Activated CD8-positive, alpha-beta memory T cell treated with anti-CD3 and anti-CD28 coated beads, Interleukin-2, amount 50 U/mL, for 48 hours (primary cell): ENCODE results near the gene GSTA4.
A peak's percentile ranks its signal among the peaks of the same experiment; 100 is the strongest.

Experiments used
- DNase-seq: peaks from one replicate; pipeline ENCODE4 v3.0.0-alpha.2; 2020

The GSTA4 gene, protein sequence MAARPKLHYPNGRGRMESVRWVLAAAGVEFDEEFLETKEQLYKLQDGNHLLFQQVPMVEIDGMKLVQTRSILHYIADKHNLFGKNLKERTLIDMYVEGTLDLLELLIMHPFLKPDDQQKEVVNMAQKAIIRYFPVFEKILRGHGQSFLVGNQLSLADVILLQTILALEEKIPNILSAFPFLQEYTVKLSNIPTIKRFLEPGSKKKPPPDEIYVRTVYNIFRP

DNA sequence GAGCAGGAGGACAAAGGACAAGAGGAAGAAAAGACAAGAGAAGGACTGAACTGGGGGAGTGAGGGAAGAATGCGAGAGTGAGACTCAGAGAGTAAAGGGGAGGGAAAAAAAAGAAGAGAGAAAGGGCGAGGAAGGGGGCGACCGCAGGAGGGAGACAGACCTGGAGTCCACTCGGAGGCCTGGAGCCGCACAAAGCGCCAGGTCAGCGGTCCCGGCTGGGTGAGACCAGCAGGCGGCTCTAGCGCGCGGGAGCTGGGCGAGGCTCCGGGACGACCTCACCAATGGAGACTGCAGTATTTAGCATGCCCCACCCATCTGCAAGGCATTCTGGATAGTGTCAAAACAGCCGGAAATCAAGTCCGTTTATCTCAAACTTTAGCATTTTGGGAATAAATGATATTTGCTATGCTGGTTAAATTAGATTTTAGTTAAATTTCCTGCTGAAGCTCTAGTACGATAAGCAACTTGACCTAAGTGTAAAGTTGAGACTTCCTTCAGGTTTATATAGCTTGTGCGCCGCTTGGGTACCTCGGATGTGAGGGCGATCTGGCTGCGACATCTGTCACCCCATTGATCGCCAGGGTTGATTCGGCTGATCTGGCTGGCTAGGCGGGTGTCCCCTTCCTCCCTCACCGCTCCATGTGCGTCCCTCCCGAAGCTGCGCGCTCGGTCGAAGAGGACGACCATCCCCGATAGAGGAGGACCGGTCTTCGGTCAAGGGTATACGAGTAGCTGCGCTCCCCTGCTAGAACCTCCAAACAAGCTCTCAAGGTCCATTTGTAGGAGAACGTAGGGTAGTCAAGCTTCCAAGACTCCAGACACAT is at the start of gene GSTA4:
TSS of gene GSTA4 (minus strand) at position 196 of the 824 bp plus-strand sequence. CDS start 1,041 bp downstream, outside the sequence.
- DNase-seq, result peak; percentile 91

DNA sequence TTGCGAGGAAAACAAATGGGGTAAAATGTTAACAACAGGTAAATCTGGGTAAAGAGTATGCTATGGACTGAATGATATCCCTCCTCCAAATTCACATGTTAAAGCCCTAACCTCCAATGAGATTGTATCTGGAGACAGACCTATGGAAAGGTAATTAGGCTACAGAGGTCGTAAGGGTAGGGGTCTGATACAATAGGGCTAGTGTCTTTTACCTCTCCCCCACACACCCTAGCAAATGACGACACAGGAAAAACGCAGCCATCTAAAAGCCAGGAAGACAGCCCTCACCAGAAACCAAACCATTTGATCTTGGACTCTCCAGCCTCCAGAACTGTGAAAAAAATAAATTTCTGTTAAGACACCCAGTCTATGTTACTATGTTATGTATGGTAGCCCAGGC is 49.5 kb upstream of the GSTA4 start:
- no peak for DNase-seq

DNA sequence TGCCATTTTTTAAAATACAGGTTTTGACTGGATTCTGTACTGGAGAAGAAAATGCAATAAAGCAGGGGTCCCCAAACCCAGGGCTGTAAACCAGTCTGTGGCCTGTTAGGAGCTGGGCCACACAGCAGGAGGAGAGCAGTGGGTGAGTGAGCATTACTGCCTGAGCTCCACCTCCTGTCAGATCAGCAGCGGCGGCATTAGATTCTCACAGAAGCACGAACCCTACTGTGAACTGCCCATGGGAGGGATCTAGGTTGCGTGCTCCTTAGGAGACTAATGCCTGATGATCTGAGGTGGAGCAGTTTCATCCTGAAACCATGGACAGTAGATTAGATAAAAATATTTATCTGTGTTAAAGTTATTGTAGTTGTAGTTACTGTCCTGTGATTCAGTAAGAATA is 49.0 kb upstream of the GSTA4 start:
- DNase-seq, result no peak

DNA sequence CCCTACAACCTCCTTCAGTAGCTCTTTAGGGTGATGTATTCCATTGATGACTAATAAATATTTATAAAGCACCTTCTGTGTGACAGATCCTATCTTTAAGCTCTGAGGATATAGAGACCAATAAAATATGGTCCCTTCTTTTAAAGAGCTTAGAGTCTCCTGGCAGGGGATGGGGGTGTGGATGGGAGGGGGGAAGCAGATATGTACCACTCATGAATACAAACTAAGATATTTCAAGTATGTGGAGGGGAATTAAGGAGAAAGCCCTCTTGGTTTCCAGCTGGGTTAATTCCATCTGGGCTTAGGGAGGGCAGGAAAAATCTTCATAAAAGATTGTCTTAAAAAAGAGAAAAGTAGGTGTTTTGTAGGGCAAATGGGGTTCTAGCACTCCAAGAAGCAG is 48.5 kb upstream of the GSTA4 start:
- DNase-seq, result no peak

DNA sequence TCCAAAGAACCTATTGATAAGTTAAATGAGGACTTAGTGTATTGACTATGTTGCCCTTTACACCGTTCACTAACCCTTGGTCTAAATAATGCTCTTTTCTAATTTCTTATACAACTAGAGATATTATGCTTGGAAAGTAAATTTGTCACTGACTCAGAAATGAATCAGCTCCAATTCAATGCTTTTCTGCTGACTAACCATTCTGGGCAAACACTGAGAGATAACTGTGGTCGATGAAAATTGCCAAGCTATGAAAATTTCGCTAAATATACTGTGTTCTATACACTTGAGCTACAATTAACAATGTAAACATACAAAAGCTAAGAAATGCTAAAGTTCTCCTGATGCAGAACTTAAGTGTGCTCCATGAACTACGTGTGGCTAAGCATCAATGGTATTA is 47.0 kb upstream of the GSTA4 start:
- DNase-seq, result no peak

DNA sequence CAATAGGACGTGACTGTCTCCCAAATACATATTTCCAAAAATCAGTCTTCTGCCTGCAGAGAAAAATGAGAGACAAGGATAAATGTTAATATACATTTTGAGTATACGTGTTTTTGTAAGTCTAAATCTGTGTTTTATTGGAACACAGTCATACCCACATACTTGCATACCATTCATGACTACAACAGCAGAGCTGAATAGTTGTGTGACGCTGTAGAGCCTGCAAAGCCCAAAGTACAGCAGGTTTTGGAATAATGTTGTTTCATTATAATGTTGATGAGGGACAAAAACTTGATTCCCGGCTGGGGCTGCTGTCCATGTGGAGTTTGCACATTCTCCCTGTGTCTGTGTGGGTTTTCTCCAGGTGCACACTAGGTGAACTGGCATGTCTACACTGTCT is 46.3 kb upstream of the GSTA4 start:
- DNase-seq, result no peak

DNA sequence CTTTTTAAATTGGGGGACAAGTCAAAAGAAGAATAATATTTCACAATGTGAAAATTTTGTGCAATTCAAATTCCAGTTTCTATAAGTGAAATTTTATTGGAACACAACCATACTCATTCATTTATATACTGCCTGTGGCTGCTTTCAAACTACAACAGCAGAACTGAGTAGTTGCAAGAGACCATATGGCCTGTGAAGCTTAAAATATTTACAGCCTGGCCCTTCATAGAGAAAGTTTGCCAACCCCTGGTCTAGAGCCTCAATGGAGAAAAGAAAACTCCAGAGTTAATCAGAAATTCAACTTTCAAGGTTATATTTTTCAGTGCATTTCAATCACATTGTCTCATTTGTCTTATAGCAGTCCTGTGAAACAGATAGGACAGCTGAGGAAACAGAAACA is 43.5 kb upstream of the GSTA4 start:
- DNase-seq, result no peak

DNA sequence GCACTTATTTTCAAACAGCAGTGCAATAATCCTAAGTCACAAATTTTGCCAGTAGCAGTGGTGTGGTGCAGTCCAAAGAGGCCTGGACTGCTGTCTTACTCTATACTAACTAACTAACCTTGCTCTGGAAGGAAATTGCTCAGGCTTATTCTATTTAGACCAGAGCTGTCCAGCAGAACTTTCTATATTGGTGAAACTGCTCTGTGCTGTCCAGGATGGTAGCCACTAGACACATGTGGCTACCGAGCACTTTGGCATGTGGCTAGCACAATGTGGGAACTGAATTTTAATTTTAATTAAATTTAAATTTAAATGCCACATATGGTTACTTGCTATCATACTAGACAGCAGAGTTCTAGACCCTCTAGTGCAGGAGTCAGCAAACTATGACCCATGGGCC is 43.1 kb upstream of the GSTA4 start:
- DNase-seq, result no peak

DNA sequence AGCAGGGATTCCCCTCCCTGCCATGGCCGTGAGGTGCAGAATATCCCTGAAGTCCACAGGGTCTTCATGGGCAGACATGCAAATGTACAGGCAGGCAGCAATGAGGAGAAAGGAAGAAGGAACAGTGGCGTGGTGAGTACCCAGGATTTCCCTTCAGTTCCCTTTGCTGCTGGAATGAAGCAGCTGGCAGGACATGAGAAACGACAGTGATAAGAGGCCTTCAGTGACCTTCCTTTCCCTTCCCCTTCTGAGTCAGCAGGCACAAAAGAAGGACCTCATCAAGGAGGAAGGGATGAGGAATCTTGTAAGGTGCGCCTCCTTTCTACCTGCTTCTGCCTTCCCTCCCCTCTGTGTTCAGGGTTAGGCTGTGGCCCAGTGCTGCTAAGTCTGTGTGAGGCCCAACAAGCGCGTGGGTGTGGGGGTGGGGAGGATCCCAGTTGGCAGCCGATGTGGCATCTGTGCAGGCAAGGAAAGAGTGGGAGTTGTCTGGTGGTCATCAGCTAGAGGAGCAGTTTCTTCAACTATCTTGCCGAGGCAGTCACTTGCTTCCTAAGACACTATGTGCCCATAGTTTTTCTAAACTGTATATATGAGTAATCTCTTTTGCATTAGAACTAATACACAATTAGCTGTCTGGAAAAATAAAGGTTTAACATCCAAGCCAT is 40.6 kb upstream of the GSTA4 start:
- no peak for DNase-seq

DNA sequence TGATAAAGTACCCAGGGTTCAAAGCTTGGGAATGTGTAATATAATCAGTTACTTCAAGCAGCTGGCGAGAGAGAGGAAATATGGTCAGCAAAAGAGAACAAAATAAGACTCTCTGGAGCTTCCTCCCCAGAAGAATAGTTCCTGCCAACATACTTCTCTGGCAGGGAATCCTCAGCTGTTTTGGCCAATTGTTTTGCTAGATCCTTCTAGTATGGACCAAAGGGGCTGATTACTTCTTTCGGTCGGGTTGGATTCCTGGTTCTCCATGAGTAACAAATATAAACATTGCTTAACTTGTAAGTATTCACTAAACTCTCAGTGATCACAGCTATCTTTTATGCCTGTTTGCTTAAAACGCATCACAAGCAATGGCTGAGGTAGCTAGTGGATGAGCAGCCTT is 38.7 kb upstream of the GSTA4 start:
- DNase-seq, result no peak

DNA sequence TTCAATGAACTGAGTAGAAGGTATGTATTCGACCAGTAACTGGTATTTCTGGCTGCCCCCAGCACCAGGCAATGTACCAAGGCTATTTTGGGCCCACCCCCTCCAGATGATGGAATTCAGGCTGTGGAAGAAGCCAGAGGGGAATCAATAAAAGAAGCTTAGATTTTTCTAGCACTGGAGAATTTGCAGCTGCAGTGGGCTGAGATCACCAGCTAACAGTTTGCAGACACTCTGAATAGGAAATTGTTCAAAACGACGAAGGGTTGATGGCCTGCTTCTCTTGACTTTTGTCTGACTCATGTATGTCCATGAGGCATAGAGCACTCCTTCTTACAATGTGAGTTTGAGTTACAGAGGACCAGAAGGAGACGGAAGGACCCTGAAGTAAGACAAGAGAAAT is 37.8 kb upstream of the GSTA4 start:
- DNase-seq, result no peak

DNA sequence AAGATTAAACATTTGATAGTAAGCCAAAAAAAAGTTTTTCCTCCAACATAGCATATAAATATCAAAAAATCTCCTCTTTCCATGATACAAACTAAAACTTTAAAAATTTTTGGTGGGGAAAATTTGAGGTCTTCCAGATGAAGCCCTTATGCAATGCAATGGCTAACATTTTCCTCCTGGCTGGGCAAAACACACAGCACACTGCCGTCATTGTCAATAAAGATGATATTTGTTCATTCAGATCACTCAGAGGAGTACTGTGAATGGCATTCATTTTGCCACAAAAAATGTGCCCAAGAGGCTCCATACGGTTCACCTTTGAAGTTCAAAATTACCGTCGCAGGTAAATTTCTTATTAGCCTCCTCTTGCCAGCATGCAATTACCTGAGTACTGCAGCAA is 36.2 kb upstream of the GSTA4 start:
- DNase-seq, result no peak

DNA sequence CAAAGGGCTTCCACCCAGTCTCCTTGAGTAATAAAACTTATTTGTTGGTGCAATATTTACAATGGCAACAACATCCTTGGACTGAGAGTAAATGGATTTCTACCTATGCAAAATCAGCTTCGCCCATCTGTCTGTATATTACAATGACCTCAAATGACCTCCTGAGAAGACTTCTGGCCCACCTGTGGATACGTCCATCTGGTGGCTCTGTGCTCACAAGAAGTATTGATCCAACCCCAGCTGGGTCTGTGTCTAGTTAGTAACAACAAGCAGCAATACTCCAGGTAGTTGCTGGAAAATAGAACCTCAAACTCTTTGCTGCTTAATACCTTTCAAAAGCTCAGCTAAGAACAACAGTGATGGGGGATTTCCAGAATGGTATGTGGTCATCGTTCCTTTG is 34.7 kb upstream of the GSTA4 start:
- no peak for DNase-seq

DNA sequence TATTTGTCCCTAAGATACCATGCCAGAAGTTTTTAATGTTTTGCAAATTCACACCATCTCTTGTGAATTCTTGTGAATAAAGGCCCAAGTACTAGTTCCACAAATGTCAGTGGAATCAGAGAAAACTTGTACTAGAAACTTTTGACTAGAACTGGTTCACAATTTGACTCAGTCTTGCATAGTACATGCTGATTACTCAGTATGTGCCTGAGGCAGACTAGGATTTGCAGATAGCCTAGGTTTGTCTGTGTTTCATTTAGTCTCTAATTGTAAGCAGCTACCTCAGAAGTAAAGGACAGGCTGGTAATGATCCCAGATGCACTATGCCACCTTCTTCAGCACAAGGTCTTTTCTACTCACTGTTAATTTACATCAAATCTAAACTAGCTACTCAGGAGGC is 34.2 kb upstream of the GSTA4 start:
- no peak for DNase-seq

DNA sequence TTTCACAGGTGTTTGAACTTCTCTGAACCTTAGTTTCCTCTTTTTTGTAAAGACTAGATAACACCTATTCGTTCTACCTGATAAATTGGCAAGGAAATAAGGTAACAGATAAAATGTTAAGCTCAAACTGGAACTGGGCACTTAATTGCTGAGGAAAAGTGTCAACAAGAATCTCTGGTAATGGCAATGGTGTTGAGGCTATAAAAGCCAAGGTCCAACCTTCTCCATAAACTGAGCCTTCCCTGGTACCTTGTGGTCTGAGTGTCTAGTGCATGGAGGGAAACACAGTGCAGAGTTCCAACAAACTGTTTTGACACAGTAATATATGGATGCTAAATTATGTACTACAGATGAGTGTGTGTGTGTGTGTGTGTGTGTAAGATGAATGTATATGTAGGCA is 33.4 kb upstream of the GSTA4 start:
- no peak for DNase-seq

DNA sequence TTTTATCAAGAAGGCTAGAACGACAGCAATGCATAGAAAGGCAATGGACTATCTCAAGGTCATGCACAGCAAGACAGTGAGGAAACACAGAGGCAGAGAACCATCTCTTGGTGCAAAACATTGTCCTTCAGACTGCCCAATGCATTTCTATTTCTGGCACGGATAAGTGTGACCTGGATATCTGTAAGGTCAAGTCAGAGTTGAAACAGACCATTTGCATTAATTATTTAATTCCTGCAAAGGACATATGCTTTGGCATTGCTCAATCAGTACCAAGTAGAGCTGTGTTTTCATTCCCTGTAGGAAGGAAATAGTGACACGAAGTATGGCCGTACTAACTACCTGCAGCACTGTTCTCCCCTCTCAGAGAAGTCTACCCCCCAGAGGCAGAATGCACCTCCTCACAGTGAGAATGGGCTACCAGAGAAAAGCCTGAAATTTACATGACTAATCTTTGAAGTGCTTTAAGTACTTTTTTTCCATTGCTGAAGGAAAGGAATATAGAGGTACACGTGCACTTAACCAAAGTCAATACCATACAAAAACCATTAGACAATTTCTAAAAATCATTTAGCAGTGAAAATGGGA is 32.1 kb upstream of the GSTA4 start:
- DNase-seq, result no peak

DNA sequence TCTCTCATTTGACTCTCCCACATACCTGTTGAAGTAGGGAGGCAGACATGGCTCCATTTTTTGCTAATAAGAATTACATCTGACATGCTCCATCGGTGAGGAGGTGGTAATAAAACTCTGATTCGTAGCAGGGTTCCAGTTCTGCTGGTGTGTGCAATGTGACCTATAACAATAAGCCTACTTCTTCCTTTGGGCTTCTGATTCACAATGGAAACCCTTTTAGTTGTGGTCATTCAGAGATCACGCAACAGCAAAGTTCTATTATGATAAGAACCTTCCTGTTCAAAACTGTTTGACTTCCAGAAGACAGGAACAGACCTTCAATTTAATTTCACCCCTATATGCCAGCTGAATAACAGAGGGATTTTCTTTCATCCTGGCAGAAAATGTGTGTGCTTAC is 31.4 kb upstream of the GSTA4 start:
- no peak for DNase-seq

DNA sequence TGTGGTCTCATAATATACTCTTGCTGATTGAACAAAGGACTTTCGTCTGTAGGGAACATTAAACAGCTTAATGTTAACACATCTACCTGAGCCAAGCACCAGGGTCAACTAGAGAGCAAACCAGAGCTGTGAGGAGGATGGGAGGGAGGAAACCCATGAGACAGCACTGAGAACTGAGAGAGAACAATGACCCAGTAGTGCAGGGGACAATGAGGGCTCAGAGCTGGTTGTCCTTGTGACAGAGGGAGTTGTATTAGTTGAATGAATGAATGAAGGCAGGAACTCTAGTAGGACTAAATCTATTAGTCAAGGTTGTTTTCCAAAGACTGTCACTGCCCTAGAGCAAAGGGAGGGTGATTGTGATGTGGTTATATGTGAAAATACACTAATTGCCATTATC is 28.2 kb upstream of the GSTA4 start:
- DNase-seq, result no peak

DNA sequence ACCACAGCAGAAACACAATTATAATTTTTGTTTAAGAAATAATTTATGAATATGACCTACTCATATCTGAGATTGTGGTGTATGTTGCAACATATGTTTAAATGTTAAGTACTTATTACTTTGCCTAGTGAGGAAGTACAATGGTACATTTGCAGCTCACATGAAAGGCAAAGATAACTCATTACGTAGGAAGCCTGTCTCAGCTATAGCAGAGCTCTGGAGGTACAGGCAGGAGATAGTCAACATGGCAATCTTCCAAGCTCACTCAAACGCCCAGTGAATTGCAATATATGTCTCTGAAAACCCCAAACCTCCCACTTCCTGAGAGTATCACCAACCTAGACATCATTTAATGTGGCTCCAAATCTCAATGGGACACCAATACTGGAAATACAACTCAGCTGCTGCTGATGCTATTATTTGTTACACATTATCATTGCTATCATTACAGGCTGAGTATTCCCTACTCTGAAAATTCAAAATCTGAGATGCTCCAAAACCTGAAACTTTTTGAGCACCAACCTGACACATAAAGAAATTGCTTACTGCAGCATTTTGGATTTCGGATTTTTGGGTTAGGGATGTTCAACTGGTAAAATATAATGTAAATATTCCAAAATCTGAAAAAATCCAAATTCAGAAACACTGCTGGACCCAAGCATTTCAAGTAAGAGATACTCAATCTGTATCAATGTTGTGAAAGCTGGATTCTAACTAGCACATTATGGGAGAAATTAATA is 25.1 kb upstream of the GSTA4 start:
- DNase-seq, result no peak

DNA sequence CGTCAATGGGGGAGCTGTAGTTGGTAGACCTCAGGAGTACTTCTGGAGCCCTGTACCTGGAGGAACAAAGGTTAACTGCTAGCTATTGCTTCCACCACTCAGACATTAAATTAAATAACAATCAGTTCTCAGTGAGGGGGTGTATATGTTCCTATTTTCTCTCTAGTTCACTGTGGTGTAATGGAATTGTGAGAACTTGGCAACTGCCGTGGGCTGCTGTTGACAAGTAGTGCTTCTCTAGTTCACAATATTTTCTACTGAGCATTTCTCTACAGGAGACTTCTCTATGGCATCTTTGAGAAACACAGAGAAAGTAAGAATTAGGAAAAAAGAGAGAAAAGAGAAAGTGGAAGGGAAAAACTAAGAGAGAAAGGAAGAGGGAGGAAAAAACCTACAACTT is 23.4 kb upstream of the GSTA4 start:
- no peak for DNase-seq

DNA sequence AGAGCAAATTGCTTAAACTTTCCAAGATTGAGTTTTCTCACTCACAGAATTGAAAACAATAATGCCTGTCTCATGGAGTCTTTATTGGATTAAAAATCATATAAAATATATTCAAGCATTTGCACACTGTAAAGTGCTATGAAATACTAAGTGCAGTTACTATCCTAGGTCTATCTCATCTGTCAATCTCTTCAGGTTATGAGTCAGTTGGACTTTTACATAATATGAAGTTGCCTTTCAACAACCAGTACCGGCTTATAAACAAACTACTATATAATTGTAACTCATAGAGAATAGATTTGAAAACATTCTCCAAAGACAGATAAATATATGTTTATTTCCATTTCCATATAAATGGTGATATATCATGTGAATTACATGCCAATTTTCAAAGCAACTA is 20.4 kb upstream of the GSTA4 start:
- no peak for DNase-seq

DNA sequence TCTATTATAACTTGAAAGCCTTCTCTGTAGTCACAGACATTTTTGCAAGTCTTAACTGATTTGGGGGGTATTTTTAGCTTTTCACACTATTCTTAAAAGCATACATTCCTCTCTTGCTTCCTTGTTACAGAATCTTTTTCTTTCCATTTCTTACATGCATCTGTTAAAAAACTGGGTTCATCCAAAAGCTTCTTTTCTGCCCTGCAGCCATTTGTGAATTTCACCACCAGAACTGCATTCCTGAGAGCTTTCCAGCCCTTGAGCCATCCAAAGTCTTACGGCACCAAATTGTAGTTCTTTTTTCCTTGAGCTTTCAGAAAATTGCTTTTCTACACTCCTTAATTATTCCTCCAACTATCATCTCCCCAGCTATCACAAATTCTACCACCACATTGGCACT is 19.7 kb upstream of the GSTA4 start:
- no peak for DNase-seq

DNA sequence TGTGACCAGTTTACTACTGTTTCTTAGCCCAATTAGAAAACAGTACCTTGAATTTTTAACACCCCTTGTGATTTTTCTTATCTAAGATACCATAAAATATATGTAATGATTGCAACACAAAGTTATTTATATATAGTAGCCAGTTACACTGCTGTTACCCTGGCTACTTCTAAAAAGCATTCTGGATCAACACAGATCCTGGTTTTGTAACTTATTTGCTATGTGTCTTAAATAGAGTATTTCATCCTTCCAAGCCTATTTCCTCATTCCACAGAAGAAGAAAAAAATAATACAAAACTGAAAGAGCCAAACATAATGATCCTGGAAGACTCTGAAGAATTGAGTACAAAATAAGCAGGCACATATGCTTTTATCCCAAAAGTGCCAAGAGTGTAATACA is 19.0 kb upstream of the GSTA4 start:
- no peak for DNase-seq
